NOMO-1 treated with dmso at 0.1 percent for 144 hours (cell line): Measurements from ENCODE around the gene ENPP6.
"Not testable (repeated sequence)": the region's sequence is repeated elsewhere in the genome, so short reads cannot be mapped to it uniquely, and the experiment has no call there.

Experiments used
- DNase-seq: peaks from one replicate; lab custom pipeline; 2025; ENCODE audit not compliant: unreplicated experiment; lab: John Stamatoyannopoulos, UW

ENPP6 gene

DNA sequence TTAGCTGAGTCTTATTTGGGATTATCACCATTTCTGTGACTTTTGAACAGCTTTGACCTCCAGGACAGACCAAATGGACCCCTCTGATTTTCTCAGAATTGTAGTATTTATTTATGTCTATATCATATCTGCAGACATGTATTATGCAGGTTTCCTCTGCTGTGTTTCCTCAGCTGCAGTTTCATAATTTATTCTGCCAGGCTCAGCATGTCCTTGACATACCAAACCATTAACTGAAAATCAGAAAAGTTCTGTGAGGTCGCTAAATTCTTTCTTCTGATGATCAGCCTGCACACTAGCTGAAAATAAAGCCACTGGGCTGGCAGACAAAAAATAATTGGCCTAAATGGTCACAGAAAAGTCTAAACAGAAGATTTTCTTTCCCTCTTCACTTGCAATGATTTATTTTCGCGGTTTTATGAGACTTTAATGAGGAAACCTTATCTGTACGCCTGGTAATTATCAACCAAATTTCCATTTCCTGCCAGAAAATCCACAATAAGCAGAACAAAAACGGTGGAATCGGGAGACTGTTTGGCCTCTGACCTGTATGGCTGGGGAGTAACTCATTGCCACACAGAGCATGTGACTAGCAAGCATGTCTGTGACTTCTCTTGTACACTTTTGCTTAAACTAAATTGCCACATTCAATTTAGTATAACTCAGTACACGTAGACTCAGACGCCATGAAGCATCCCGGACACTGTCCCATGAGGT, 150.9 kb downstream of the ENPP6 start:
- DNase-seq: no peak

DNA sequence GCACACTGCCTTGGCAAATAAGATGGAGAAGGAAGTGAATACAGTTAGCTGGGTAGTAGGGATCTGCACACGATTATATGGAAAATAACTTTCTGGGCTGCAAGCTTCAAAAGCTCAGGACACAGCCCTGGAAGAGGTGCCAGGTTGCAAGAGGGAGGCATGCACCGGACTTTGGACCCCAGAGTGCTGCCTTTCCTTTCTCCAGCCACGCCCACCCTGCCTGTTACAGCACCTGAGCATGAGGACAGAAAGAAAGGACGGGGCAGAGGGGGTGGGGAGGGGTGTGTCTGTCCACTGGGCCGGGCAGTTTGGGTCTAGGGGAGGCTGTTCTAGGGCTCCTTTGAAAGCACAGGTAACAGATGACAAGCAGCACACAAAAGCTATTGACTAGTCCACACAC, 152.8 kb downstream of the ENPP6 start:
- no peak for DNase-seq

DNA sequence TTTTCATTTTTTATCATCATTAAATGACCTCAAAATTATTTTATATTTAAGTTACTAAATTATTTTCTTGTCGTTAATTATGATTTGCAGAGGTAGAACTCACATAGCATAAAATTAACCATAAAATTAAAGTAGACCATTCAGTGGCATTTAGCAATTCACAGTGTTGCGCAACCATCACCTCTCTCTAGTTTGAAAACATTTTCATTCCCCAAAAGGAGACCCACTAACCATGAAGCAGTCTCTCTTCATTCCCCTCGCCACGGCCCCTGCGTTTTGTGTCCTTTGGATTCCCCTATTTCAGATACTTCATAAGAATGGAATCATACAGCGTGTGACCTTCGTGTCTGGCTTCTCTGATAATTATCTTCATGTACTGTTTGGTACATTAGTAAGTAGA, 154.9 kb downstream of the ENPP6 start:
- no peak for DNase-seq

DNA sequence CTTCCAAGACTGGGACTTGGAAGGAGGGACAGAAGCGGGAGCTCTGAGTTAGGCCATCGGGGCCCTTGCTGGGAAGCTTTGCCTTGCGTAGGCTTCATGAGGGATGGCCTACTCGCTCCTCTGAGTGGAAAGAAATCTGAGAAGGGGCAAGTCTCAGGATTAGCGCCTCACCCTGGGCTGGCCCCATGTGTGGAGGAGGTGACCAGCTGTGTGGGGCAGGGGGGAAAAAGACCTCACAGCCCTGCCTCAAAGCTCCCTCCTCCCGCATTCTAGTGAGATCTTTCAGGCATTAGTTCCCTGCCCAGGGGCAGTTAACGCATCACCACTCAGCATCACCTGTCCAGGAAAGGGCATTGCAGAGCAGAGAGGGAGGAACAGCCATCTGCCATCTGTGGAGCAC, 156.1 kb downstream of the ENPP6 start:
- DNase-seq: no peak

DNA sequence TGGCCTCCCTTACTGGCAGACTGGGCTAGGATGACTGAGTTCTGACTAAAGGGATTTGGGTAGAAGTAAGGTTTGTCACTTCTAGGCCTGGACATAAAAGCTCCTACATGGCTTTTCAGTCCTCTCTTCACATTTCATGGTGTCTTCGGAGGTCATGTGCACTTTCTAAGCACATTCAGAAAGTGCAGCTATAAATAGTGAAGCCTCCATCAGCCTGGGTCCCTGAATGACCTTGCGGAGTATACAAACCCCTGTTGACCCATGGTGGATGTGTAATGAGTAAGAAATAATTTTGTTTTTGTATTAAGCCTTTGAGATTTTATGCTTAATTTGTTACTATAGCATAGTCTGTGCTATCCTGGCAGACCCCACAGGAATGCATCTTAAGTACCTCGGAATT, 158.6 kb downstream of the ENPP6 start:
- DNase-seq: no peak

DNA sequence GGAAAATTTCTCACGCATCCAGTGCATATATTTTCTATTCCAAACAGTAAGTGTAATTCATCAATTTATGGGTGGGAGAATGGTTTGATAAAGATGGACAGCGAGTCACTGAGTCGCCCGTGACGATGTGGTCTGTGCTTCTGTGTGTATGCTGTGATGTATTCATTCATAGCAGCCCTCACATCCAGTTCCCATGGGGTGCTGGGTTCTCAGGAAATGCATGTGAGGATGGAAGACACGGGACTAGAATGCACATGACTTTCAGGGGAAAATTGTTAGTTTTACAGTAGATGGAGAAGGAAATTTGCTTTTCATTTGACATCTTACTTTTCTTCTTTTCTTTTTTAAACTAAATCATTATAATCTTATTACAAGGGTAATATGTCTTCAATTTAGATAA, 159.6 kb downstream of the ENPP6 start:
- no peak for DNase-seq

DNA sequence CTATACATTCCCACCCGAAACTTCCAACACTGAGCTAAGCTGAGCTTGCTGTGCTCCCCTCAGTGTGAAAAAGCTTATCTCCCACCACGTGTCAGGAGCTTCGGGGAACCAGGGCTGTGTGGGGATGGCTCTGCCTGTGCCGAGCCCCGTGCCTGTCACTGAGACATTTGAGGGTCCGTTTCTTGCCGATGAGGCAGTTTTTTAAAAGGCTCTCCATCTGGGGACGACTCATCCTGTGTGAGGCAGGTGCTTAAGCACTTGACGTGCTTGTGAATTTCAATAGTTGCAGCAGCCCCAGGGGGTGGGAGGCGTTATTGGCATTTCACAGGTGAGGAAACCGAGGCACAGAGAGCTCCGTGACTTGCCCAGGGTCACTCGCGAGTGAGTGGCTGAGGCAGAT, 160.8 kb downstream of the ENPP6 start:
- no peak for DNase-seq

DNA sequence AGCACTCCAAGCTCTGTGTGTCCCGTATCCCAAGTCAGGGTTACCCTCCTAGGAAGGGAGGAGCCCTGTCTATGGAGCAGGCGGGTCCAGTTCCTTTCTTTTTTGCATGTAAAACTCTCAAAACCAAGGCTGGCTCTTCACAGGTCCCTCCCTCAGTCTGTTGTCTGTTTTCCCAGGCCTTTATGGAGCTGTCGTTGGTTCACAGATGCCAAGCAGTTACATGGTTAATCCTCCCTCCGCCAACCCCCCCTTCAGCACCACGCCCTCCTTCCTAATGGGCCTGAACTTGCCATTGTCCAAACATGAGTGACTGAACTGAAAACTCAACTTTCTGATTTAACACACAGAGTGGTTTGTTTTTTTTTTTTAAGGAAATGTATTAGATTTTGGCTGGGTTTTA, 164.2 kb downstream of the ENPP6 start:
- no peak for DNase-seq

DNA sequence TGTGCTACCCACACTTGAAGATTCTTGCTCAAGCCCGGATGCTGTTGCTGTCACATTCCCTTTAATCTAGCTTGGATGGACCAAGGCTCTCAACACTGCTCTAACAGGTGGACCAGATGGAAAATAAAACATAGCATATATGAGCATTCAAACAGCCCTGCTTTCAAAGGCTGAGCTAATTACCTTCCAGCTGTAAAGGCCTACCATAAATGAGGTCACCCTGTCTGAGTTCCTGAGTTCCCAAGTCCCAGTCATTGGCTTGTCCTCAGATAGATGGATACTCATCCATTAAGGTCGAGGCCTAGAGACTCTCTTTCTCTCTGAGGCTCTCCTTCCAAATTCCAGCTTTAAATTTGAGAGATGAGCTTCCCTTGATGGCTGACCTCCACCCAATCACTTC, 165.1 kb downstream of the ENPP6 start:
- DNase-seq: no peak

DNA sequence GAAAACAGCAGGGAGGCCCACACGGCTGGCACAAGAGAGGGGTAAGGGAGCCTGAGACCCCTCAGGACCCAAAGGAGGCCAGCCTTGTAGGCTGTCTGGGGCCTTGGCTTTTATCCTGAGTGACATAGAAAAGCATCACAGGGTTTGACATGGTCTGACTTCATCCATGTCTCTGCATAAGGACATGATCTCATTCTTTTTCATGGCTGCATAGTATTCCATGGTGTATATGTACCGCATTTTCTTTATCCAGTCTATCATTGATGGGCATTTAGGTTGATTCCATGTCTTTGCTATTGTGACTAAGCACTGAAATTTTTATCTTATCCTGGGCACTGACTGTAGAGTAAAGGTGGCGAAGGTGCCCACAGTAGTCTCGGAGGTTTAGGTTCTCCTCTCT, 166.4 kb downstream of the ENPP6 start:
- not testable (repeated sequence) for DNase-seq

DNA sequence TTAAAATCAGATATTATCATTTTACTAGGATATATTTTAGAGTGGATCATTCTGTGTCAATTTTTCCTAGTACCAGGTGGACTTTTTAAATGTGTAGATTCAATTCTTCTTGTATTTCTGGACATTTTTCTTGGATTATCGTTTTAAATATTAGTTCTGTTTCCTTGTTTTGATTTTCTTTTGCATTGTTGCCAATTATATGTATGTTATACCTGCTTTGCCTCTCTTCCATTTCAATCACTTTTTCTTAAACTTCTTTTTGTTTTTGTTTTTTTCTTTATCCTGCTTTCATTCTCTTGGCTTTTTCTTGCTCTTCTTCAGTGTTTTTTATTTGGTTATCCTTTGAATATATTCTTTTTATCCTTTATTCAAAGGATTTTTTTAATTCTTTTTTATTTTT, 171.5 kb downstream of the ENPP6 start:
- no peak for DNase-seq

DNA sequence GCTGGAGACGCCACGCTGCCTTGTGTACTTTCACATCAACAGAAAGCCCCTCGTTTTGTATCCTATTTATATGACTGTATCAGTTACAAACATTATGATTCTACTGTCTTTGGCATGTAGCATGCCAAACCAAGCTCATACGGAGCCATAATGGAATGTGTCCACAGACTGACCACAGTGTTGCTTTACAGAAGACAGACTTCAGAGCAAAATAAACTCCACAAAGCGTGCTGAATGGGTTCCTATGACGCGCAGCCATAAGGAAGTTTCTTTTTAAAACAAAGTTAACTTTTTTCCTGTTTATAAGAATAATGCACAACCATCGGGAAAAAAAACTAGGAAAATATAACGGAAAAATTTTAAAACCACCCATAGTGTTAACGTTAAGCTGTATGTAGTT, 176.5 kb downstream of the ENPP6 start:
- no peak for DNase-seq

DNA sequence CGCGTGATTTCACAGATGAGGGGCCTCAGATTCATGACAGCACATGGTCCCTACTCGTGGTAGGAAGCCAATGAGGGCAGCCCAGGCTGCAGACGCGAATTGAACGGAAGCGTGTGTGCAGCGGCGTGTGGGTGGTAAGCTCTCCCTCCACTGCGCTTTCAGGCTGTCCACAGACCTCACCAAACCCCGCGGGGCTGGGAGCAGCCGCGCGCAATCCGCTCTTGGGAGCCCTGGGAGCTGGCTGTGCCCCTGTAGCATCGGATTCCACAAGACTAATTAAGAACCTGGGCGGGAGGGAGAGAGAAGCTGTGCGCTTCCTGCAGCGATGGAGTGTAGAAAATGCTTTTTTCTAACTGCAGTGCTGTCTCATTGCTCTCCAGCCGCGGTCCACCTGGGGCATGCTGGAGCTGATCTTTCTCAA, 177.7 kb downstream of the ENPP6 start:
- no peak for DNase-seq
